GM21447 (cell line): ENCODE measurements around the gene CDKN2B-AS1.
"Not testable (repeated sequence)": the region's sequence is repeated elsewhere in the genome, so short reads cannot be mapped to it uniquely, and the experiment has no call there.

Experiments used
- ATAC-seq: cut with Tn5 transposase; IDR thresholded peaks from one replicate; pipeline ENCODE4 v1.9.1; 2021; ENCODE audit not compliant: unreplicated experiment

The CDKN2B-AS1 gene

GRCh38 chr9:21994556-21995005, at the start of gene CDKN2B-AS1:
CDKN2B-AS1 (plus strand) TSS chr9:21994791.
- ATAC-seq = peak; percentile 50

- ATAC-seq = no peak
These were observed 49.0 kb upstream of the CDKN2B-AS1 start for GRCh38 chr9:21945606-21946005.

- no peak for ATAC-seq
These were observed 35.8 kb upstream of the CDKN2B-AS1 start for GRCh38 chr9:21958833-21959232.

- not testable (repeated sequence) for ATAC-seq
These were observed 35.3 kb upstream of the CDKN2B-AS1 start for GRCh38 chr9:21959268-21959667.

GRCh38 chr9:21961569-21961968, 33.0 kb upstream of the CDKN2B-AS1 start:
- no peak for ATAC-seq

GRCh38 chr9:21964925-21965385, 29.6 kb upstream of the CDKN2B-AS1 start:
- ATAC-seq = peak; percentile 48

- ATAC-seq = peak; percentile 75
These were observed 29.1 kb upstream of the CDKN2B-AS1 start for GRCh38 chr9:21965401-21965951.

- no peak for ATAC-seq
These were observed 28.3 kb upstream of the CDKN2B-AS1 start for GRCh38 chr9:21966140-21966851.

GRCh38 chr9:21967169-21967568, 27.4 kb upstream of the CDKN2B-AS1 start:
- no peak for ATAC-seq

- ATAC-seq = no peak
These were observed 26.9 kb upstream of the CDKN2B-AS1 start for GRCh38 chr9:21967702-21968101.

GRCh38 chr9:21968331-21969010, 26.1 kb upstream of the CDKN2B-AS1 start:
- ATAC-seq = no peak

- no peak for ATAC-seq
These were observed 25.3 kb upstream of the CDKN2B-AS1 start for GRCh38 chr9:21969011-21969940.

- no peak for ATAC-seq
These were observed 24.4 kb upstream of the CDKN2B-AS1 start for GRCh38 chr9:21969951-21970799.

- ATAC-seq = no peak
These were observed 23.6 kb upstream of the CDKN2B-AS1 start for GRCh38 chr9:21970800-21971640.

GRCh38 chr9:21972361-21972760, 22.2 kb upstream of the CDKN2B-AS1 start:
- no peak for ATAC-seq

GRCh38 chr9:21974343-21974721, 20.3 kb upstream of the CDKN2B-AS1 start:
- ATAC-seq = no peak

GRCh38 chr9:21974722-21975409, 19.7 kb upstream of the CDKN2B-AS1 start:
- peak; percentile 57 for ATAC-seq

GRCh38 chr9:21976334-21976875, 18.2 kb upstream of the CDKN2B-AS1 start:
- no peak for ATAC-seq
